GM19193 (cell line): ENCODE data around the gene SGMS1.

Experiments
- POLR2A ChIP-seq: IDR thresholded peaks from 4 replicates; pipeline ENCODE4 v1.6.1; 2011; ENCODE audit not compliant: insufficient read depth, insufficient read length; ENCODE audit errors: extremely low read depth

Gene SGMS1

GRCh38 chr10:50498465-50498864 is 125.3 kb downstream of the SGMS1 start:
- no peak for TF ChIP-seq POLR2A

GRCh38 chr10:50497758-50498157 is 126.0 kb downstream of the SGMS1 start:
- TF ChIP-seq POLR2A, result no peak

GRCh38 chr10:50496228-50496627 is 127.5 kb downstream of the SGMS1 start:
- TF ChIP-seq POLR2A, result no peak

GRCh38 chr10:50490241-50490640 is 133.5 kb downstream of the SGMS1 start:
- TF ChIP-seq POLR2A, result no peak

GRCh38 chr10:50480054-50481007 is 143.4 kb downstream of the SGMS1 start:
- no peak for TF ChIP-seq POLR2A

GRCh38 chr10:50477287-50478203 is 146.2 kb downstream of the SGMS1 start:
- no peak for TF ChIP-seq POLR2A

- TF ChIP-seq POLR2A, result no peak
Measured at GRCh38 chr10:50473756-50474155, 150.0 kb downstream of the SGMS1 start.

- no peak for TF ChIP-seq POLR2A
Measured at GRCh38 chr10:50472914-50473313, 150.8 kb downstream of the SGMS1 start.

- no peak for TF ChIP-seq POLR2A
Measured at GRCh38 chr10:50471583-50471975, 152.2 kb downstream of the SGMS1 start.

GRCh38 chr10:50470798-50471582 is 152.8 kb downstream of the SGMS1 start:
- no peak for TF ChIP-seq POLR2A

GRCh38 chr10:50470345-50470744 is 153.4 kb downstream of the SGMS1 start:
- no peak for TF ChIP-seq POLR2A

GRCh38 chr10:50469778-50470193 is 154.0 kb downstream of the SGMS1 start:
- no peak for TF ChIP-seq POLR2A

- TF ChIP-seq POLR2A, result no peak
Measured at GRCh38 chr10:50469288-50469687, 154.5 kb downstream of the SGMS1 start.

- TF ChIP-seq POLR2A, result no peak
Measured at GRCh38 chr10:50467209-50467608, 156.5 kb downstream of the SGMS1 start.

- no peak for TF ChIP-seq POLR2A
Measured at GRCh38 chr10:50464004-50464409, 159.7 kb downstream of the SGMS1 start.

GRCh38 chr10:50461834-50462233 is 161.9 kb downstream of the SGMS1 start:
- TF ChIP-seq POLR2A, result no peak

GRCh38 chr10:50461123-50461522 is 162.6 kb downstream of the SGMS1 start:
- no peak for TF ChIP-seq POLR2A
